Stromal cell of bone marrow (primary cell): Measurements from ENCODE around the gene TNS1.
"Not testable (repeated sequence)": the region's sequence is repeated elsewhere in the genome, so short reads cannot be mapped to it uniquely, and the experiment has no call there.

Source experiments
- DNase-seq: peaks from one replicate; pipeline ENCODE4 v3.0.0-alpha.2; 2012; ENCODE audit warnings: low read depth

Gene TNS1

DNA sequence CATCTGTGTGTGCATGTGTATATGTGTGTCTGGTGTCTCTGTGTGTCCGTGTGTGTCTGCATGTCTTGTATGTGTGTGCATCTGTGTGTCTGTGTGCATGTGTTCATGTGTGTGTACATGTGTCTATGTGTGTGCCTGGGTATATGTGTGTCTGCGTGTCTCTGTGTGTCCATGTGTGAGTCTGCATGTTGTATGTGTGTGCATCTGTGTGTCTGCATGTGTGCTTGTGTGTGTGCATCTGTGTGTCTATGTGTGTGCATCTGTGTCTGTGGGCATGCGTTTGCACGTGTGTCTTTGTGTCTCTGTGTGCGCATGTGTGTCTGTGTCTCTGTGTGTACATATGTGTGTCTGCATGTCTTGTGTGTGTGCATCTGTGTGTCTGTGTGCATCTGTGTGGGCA is 207.7 kb downstream of the TNS1 start:
- DNase-seq: no peak

GRCh38 chr2:217794133-217794986 is 208.4 kb downstream of the TNS1 start:
- DNase-seq: no peak

DNA sequence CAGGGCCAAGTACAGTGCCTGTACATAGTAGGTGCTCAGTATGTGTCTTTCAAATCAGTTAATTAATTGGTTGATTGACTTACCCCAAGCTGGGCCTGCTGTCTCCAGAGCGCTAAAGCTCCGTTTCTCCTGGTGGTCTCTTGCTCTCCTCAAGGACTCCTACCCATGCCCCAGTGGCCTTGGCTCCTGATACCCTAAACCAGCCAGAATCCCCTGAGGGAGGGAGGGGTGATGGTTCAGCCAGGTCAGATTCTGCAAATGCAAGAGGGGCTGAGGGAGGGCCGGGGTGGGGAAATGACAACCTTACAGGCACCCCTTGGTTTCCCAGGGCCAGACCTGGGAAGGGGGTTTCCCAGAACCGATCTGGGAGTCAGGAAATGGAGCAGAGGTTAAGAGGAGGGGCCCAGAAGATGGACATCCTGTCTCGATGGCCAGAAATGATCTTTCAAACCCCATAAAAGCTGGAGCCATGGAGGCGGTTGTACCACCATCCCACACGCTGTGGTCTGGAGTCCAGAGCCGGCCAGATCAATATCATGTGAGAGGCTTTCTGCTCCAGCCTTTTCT is 209.1 kb downstream of the TNS1 start:
- DNase-seq: no peak

- DNase-seq: no peak
Observed at GRCh38 chr2:217792626-217793527, 209.9 kb downstream of the TNS1 start.

DNA sequence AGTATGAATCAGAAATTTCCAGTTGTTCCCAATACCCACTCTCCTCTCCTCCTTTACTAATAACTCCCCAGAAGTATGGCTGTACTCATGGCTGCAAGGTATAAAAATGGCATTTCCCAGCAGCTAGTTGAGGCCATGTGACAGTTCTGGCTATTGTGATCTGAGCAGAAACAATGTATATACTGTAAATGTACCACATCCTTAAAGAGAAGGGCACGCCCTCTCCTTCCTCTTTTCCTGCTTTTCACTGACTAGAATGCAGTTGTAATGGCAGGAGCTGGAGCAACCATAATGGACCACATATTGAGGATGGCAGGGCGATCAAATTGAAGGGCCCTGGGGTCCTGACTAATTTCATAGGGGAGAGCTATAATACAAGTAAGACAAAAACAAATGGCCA is 211.2 kb downstream of the TNS1 start:
- DNase-seq: no peak

DNA sequence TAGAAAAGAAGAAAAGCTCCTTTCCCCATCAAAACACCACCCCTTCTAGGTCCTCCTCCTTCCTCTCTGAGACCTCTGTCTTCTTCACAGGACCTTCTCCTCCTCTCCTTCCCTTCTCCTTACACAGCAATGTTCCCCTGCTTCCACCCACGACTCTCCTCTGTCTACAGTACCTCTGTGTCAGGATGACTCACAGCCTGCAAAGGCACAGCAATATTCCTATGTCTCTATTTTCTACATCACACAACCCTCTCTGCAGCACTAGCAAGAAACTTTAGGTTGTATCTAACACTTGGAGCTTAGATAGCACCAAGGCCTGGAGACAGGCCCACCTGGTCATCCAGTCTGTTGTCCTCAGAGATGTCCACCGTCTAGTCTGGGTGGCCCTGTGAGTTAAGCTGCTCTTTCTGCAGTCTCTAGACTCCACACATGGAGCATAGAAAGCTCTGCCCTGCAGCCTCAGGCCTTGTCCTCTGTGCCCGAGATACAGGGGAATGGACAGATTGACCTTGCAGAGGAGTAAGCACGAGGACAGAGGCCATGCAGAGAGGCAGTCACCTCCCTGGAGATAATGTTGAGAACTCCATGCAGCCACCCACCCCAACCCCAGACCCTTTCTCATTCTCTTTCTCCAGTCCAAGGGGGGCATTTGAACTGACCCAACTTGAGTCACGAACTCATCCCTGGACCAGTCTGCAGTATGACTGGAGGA is 212.0 kb downstream of the TNS1 start:
- peak; percentile 48 for DNase-seq

DNA sequence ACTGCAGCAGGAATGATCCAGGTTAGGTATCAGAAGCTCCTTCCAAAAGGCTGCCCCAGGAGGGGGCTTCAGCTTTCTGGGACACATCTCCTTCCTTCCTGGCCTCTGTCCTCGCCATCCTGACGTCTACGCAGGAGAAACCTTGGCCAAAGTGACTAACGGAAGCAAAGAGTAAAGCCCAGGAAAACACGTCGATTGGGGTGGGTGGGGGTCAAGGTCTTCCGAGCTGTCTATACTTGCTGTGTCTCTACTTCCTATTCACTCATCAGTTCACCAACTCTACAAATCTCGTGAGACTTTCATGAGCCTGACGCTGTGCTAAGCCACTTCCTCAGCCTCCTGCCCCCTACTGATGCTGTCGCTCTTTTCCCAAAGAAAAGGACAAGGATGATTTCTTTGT is 212.6 kb downstream of the TNS1 start:
- no peak for DNase-seq

- no peak for DNase-seq
Observed at GRCh38 chr2:217789736-217790181, 213.0 kb downstream of the TNS1 start.

DNA sequence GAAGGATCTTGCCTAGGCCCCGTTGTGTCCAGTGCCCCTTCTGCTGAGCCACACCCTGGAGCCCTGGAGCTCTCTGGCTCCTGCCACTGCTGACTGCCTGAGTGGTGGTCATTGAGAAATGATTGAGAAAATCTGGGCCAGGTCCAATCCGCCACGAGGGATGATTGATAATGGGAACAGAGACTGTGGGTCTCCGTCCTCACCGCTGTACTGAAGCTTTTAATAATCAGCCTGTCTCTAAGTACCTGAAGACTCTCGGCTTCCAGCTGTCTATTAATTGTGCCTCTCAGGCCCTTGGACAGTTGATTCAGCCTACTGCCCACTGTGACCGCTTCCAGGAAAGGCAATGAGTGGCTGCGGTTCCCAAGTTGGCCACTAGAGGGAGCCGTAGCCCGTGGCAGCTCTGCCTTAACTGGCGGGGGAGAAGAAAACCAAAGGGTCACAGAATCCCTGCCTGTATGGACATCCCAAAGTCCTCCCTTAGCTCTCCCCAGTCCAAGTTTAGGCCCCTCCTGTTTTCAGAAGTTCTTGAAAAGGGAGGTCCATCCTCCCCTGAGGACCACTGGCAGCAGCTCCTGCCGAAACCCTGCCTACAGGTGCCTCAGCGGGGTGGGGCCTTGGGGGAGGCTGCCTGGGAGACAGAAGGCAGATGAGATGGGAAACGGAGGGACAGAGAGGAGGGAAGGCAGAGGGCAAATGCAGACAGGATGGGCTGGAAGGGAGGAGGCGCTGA is 213.6 kb downstream of the TNS1 start:
- peak; percentile 43 for DNase-seq

DNA sequence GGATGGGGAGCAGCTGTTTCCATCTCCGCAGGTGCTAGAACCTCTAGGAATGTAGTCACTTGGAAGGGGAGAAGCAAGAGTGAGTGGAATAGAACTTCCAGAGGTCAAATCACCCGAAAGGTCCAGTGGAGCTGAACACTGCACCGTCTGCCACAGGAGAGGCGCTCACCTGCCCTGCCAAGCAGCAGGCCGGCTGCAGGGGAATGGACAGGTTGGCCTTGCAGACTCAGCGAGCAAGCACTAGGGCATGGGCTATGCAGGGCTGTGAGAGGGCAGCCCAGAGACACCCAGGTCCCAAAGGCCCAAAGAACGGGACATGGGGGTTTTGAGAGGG is 214.2 kb downstream of the TNS1 start:
- no peak for DNase-seq

GRCh38 chr2:217787160-217787877 is 215.5 kb downstream of the TNS1 start:
- DNase-seq: no peak

DNA sequence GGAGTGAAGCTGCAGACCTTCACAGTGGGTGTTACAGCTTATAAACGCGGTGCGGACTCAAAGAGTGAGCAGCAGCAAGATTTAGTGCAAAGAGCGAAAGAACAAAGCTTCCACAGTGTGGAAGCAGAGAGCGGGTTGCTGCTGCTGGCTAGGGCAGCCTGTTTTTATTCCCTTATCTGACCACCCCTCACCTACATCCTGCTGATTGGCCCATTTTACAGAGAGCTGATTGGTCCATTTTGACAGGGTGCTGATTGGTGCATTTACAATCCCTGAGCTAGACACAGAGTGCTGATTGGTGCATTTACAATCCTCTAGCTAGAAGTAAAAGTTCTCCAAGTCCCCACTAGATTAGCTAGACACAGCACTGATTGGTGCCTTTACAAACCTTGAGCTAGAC is 216.2 kb downstream of the TNS1 start:
- not testable (repeated sequence) for DNase-seq

DNA sequence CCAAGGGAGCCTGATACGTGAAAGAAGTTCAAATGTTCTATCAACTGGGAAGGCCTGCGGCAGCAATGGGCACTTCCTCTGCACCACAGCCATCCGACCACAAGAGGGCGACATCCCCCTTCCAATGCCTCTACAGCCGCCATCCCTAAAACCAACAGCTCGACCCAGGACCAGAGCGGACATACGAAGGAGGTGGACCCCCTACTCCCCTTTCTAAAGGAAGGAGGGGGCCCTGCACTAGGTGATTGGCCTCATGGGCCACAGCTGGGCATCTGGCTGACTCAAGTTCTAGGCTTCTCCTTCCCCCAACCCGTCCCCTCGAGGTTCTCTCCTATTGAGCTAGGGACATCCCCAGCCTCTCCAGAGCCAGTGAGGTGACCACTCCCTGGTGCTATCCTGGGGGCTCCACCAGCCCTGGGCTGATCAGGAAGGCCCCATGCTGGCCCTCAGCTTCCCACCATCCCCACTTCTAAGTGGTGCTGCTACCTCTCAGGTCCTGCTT is 217.2 kb downstream of the TNS1 start:
- DNase-seq: peak; percentile 30

DNA sequence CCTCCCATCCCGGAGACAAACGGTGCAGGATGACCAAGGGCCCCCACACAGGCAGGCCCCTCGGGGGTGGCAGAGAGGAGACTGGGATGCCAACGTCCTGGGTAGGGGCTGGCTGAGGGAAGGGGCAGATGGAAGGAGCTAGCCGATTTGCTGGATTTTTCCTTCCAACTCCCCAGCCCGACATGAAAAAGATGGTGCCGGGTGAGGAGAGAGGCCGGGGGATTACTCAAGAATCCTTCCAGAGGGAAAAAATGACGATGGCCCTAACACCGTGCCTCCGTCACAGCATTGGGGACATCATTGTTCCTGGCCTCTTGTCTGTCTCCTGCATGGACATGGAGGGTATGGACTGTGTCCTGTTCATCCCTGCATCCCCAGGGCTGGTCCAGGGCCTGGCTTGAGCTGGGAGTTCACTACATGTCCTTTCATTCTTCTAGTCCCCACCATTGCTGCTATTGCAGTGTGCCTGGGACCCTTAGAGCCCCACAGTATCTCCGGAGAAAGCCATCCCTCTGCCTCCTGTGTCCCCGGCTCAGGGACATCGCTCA is 217.7 kb downstream of the TNS1 start:
- no peak for DNase-seq

GRCh38 chr2:217783243-217783642 is 219.6 kb downstream of the TNS1 start:
- DNase-seq: no peak

DNA sequence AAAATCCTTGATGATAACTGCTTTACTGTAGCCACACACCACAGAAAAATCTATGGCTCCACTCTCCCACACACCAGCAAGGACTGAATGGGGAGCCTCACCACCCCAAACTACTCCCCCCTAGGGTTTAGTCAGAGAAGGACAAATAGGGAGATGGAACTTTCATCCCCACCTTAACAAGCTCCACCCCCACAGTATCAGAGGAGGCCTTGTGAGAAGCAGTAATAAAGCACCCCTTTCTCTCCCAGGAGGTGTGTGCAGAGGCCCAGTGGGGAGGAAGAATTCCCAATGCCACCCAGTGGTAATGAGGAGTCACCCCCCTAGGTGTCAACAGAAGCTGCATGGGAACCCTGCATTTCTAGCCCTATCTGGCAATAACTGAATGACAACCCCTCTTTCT is 224.9 kb downstream of the TNS1 start:
- no peak for DNase-seq

- no peak for DNase-seq
Observed at GRCh38 chr2:217776631-217777030, 226.2 kb downstream of the TNS1 start.

GRCh38 chr2:217775920-217776503 is 226.8 kb downstream of the TNS1 start:
- no peak for DNase-seq

- DNase-seq: no peak
Observed at GRCh38 chr2:217774232-217774631, 228.6 kb downstream of the TNS1 start.

- DNase-seq: no peak
Observed at GRCh38 chr2:217773539-217773938, 229.3 kb downstream of the TNS1 start.
